ENCODE results near the gene SRPRB.

Gene SRPRB

DNA sequence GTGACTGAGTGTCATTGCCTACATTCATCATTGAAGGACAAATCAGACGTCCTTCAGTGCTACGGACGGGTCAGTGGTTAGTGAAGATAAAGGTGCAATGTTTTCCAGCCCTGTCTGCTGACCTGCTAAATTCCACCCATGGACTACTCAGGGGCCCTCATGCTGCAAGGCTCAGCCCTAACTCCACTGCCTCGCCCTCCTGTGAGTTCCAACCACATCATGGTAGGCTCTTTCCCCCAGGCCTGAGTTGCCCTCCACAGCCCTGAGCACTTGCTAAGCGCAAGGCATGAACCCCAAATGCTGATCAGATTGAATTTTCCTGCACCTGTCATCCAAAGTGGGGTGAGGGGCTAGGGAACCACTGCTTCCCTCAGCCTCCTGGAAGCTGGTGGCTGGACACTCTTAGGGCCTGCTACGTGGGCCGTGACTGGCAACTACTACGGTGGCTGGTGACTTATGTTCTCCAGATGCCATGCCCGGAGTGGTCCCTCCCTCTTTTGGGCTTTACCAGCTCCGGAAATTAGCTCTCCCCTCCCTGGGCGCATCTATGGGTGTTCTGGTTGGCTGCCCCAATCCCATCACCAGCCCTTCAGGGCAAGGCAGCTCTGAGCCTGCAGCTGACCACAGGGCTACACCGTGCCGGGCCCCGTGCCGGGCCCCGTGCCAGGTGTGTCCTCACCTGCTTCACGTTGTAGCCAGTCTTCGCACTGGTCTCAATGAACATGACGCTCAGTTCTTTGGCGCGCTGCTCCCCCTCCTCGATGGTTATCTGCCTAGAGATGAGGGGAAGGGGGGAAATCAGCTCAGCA, 32.1 kb downstream of the SRPRB start:
- no peak for DNase-seq
- no peak for TF ChIP-seq GATA1 (IDR thresholded peaks at IDR 0.05; ENCODE audit: low read depth, low read length)
- no peak for TF ChIP-seq POLR2A (IDR thresholded peaks at IDR 0.05; ENCODE audit: low read length)

DNA sequence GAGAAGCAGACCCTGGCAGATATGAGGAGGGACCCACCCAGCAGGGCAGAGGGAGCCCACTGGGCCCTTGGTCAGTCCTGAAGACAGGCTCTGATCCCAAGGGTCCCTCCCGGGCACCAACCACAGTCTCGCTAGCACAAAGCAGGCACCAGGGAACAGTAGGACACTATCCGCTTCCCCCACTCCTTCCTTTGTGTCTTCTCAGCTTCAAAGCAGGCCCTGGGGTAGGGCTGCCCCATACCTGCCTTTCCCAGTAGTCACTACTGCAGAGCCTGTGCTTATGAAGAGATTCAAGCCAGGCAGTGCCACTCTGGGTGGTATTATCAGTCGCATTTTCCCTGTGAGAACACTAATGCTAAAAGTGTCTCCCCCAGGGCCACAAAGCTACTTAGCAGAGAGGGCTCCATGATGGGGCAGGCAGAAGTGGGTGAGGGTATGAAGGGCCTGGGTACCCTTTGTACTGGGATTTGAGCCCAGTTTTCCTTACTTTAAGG, 32.7 kb downstream of the SRPRB start:
- TF ChIP-seq POLR2A (IDR thresholded peaks at IDR 0.05; ENCODE audit: low read length) (no peak), GATA1 (IDR thresholded peaks at IDR 0.05; ENCODE audit: low read depth, low read length) (no peak)
- DNase-seq: no peak

DNA sequence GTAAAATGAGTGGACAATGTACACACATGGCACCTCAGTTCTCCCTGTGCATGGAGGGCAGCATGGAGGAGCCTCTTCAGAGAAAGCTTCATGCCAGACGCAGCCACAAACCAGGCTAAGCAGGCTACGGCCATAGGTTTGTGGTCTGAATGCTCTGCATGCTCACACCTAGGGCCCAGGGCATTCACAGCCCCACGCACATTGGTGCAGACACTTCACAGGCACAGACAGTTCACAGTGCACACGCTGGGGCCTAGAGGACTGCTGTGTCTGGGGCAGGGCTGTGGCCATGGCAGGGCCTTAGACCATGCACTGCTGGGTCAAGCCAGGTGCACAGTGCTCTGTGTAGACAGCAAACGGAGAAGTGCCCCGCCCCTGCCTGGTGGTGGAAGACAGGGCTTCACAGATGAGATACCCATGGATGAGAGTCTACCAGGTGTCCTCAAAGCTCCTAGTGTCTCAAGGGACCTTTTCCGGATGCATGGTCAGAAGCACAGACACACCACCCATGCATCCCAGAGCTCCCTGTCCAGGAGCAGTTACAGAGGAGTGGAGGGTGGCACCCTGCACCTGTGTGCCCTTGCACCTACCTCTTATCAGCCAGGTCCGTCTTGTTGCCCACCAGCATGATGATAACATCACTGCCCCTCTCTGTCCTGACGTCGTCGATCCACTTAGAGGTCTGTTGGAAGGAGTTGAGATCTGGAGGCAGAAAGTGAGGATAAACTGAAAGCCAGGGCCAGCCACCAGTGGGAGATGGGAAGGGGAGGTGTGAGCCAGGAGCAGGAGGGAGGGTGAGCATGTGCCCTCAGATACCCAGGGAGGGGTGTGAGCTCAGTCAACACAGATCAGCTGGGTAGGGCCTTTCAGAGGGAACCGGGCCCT, 33.5 kb downstream of the SRPRB start:
- no peak for DNase-seq
- TF ChIP-seq GATA1 (IDR thresholded peaks at IDR 0.05; ENCODE audit: low read depth, low read length) (no peak), POLR2A (IDR thresholded peaks at IDR 0.05; ENCODE audit: low read length) (no peak)

DNA sequence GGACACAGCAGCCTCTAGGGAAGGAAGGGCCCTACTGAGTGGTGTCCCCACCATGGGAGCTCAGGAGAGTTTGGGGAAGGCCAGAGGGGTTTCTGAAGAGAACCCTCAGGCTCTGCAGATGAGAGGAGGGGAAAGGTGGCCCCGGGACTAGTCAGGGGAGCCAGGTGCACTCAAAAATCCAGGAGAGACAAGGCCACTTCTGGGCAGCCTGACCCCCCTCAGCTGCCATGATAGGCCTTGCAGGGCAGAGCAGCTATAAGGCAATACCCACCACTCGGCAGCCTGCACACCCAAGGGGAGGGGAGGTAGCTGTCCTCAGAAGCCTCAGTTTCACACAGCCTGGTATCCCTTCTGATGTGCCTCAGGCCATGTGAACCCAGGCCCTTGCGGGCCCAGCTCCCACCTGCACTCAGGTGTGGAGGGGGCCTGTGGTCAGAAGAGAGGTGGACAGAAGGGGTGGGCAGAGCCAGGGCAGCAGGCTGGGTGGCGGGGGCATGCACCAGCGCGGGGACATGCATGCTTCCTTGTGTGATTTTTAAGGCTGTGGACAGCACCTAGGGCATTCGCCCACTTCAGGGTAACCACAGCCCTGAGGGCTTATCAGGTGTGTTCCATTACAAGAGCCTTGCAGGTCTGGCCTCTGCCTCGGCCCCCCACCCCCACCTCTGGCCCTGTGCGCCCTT, 34.6 kb downstream of the SRPRB start:
- no peak for TF ChIP-seq GATA1 (IDR thresholded peaks at IDR 0.05; ENCODE audit: low read depth, low read length)
- TF ChIP-seq POLR2A (IDR thresholded peaks at IDR 0.05; ENCODE audit: low read length): no peak
- DNase-seq: no peak

DNA sequence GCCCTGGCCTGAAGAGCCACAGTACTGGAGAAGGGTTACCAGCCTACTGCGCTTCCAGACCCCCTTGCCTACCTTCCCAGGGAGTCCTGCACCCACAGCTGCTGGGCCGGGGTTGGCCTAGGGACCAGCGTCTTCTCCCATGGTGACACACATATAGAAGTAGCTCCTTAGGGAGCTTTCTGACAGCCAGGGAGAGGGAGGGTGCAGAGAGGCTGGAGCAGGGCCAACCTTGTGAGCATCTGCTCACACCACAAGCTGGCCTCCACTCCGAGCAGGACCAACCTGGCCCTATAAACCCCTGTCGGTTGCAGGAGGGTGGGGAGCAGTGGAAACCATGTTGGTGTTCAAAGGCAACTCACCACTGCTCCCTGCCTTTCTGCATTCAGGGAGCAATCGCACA, 35.2 kb downstream of the SRPRB start:
- DNase-seq: no peak
- no peak for TF ChIP-seq POLR2A (IDR thresholded peaks at IDR 0.05; ENCODE audit: low read length)
- TF ChIP-seq GATA1 (IDR thresholded peaks at IDR 0.05; ENCODE audit: low read depth, low read length): no peak

DNA sequence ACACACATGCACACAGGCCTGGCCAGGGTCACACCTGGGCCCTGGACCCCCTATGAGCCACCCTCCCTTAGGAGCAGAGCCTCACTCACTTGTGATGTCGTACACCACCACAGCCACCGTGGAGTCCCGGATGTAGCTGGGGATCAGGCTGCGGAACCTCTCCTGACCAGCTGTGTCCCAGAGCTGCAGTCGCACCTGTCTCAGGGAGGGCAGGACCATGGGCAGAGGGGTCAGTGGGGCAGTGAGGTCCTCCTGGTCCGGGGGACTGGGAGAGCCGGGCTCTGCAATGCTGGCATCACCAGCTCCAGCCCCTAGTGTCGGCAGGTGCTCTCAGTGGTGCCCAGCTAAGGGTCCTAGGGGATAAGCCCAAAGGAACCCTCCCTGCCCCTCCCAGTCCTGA, 35.6 kb downstream of the SRPRB start:
- TF ChIP-seq GATA1 (IDR thresholded peaks at IDR 0.05; ENCODE audit: low read depth, low read length) (no peak), POLR2A (IDR thresholded peaks at IDR 0.05; ENCODE audit: low read length) (no peak)
- no peak for DNase-seq

DNA sequence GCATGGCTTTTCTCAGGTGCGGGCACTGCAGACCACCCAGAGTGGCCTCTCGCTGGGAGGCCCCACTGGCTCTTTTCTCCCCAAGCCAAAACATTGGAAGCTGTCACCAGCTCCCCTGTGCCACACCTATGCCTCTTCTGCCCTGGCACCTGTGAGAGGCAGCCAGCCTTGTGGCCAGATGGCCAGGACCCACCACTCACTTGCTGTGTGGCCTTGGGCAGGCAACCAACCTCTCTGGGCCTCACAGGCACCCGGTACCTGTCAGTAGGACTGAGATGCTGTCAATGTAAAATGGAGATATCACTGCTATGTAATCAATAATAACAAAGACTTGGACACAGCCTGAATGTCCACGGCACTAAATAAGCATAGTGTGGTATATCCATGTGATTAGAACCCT, 36.5 kb downstream of the SRPRB start:
- TF ChIP-seq GATA1 (IDR thresholded peaks at IDR 0.05; ENCODE audit: low read depth, low read length) (no peak), POLR2A (IDR thresholded peaks at IDR 0.05; ENCODE audit: low read length) (no peak)
- DNase-seq: no peak

DNA sequence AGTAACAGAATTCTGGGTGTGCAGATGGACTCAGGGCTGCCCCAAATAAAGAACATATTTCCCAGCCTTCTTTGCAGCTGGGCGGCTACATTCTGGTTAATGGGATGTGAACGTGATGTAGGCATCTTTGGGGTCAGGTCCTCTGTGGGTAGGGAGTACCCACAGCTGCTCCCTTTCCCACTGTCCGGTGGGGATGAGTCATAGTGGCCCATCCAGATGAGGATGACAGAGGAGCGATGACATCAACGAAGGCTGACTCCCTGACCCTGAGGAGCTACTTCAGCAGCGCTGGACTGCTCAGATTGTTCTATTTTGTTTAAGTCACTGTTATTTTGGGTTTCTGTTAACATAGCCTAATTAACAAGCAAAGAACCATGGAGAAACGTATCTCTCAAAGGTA, 38.0 kb downstream of the SRPRB start:
- DNase-seq: no peak
- TF ChIP-seq POLR2A (IDR thresholded peaks at IDR 0.05; ENCODE audit: low read length) (no peak), GATA1 (IDR thresholded peaks at IDR 0.05; ENCODE audit: low read depth, low read length) (no peak)

DNA sequence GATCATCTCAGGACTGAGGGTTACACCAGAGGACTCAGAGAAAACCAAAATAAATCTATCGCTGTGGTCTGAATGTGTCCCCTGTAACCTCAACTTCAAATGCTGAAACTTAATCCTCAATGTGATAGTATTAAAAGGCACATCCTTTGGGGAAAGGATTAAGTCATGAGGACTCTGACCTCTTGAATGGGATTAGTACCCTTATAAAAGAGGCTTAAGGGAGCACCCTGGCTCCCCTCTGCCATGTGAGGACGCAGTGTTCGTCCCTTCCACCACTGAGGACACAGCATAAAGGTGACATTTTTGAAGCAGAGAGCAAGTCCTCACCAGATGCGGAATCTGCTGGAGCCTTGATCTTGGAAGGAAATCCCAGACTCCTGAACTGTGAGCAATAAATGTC, 39.5 kb downstream of the SRPRB start:
- TF ChIP-seq POLR2A (IDR thresholded peaks at IDR 0.05; ENCODE audit: low read length): no peak
- no peak for TF ChIP-seq GATA1 (IDR thresholded peaks at IDR 0.05; ENCODE audit: low read depth, low read length)
- no peak for DNase-seq

DNA sequence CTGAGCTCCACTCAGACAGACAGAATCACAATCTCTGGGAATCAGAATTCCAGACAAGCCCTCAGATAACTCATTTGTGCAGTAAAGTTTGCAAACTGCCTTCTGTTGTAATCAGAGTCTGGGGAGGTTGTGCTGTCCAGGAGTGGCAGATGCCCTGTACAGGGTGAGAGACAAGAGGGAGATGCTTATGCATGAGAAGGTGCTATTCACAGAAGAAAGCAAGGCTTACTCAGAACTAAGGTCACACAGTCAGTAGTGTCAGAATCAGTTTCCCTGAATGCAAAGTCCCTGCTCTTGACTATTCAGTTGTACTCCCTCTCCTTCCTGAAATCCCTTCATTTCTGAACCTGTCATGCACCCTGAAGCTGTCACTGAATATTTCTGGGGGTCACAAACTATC, 43.7 kb downstream of the SRPRB start:
- TF ChIP-seq GATA1 (IDR thresholded peaks at IDR 0.05; ENCODE audit: low read depth, low read length): no peak
- no peak for TF ChIP-seq POLR2A (IDR thresholded peaks at IDR 0.05; ENCODE audit: low read length)
- no peak for DNase-seq

DNA sequence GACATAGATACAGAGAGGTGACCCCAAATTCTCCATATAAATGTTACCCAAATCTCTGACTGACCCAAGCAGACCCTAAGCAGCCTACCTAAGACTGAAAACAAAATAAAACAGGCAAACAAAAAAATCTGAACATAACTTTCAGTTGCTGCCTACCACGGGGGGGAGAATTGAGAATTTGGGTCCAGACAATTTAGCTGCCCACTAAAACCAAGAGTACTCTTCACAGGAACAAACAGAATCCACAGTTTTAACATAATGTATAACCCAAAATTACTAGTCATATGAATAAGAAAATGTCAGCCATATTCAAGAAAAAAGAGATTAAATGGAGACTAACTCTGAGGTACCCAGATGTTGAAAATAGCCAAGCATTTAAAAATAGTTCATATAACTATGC, 44.4 kb downstream of the SRPRB start:
- no peak for DNase-seq
- no peak for TF ChIP-seq POLR2A (IDR thresholded peaks at IDR 0.05; ENCODE audit: low read length)
- TF ChIP-seq GATA1 (IDR thresholded peaks at IDR 0.05; ENCODE audit: low read depth, low read length): no peak

DNA sequence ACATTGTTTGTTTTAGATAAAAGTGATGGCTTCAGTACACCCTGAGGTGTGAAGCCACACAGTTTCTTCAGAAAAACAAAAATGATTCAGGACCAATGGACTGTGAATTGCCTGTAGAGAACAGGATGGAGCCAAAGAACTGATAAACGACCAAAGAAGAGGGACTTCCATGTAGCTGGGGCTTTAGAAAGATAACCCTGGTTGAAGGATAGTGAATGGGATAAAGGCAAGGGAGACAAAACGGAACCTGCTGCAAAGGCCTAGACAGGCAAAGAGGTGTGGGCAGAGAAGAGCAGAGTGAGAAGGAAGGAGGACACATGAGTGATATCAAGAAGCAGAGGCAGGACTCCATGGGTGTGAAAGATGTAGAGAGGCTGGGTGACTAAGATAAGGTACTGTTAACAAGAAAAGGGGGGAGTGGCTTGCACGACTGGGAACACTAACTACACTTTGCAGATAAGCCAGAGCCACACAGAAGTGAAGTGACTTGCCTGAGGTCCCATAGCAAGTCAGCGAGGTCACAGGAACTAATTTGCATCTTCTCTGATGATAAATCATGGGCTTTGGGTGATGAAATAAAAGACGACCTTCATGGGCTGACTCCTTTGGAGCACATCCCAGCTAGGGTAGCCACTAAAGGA, 45.8 kb downstream of the SRPRB start:
- peak; percentile 93 to 98 for DNase-seq
- TF ChIP-seq GATA1 (IDR thresholded peaks at IDR 0.05; ENCODE audit: low read depth, low read length) (peak; percentile 76), POLR2A (IDR thresholded peaks at IDR 0.05; ENCODE audit: low read length) (peak; percentile 83)

DNA sequence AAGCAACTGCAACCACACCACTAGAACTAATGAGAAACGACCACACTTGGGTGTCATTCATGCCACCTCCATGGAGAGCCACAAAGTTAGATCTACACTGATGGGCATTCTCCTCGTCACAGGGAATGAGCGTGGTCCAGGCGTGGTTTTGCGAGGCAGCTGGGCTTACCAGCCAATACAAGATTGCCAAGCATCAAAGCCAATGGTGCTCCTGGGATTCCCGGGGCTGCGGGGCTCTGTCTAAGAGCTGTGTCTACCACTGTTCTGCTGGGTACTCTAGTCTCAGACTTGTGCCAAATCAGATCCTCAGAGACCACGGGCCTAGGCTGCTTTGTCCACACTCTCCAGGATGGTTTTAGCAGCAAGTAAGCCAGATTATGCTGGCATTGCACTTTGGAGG, 46.3 kb downstream of the SRPRB start:
- no peak for DNase-seq
- TF ChIP-seq POLR2A (IDR thresholded peaks at IDR 0.05; ENCODE audit: low read length) (no peak), GATA1 (IDR thresholded peaks at IDR 0.05; ENCODE audit: low read depth, low read length) (no peak)
